HepG2 (cell line): Measurements from ENCODE around the gene LIME1. TPM values are rescaled to one million over a fixed set of nuclear protein-coding genes. Genes with fewer than 3 reads are reported as not detected.

Experiments
- CEBPG ChIP-seq: IDR thresholded peaks from 2 replicates; pipeline ENCODE4 v1.6.1; 2016
- CHCHD3 ChIP-seq: sonication (generic); formaldehyde crosslinking; IDR thresholded peaks from 2 replicates; pipeline ENCODE4 v1.8.0; 2022; ENCODE audit warnings: mild to moderate bottlenecking, missing genetic modification reagents, moderate library complexity
- FOXC1 ChIP-seq: sonication (generic); formaldehyde crosslinking; IDR thresholded peaks from 2 replicates; pipeline ENCODE4 v1.8.0; 2022; ENCODE audit warnings: mild to moderate bottlenecking, missing genetic modification reagents, borderline replicate concordance
- HDAC6 ChIP-seq: fragments of 200-600 bp; sonication (generic); IDR thresholded peaks from 2 replicates; pipeline ENCODE4 v1.7.0; 2017; ENCODE audit warnings: mild to moderate bottlenecking, antibody characterized with exemption, low read length, low read depth
- HNRNPUL1 ChIP-seq: fragments of 200-400 bp; formaldehyde crosslinking; IDR thresholded peaks from 2 replicates; pipeline ENCODE4 v1.6.1; 2017; ENCODE audit warnings: low read depth, mild to moderate bottlenecking, low read length, moderate library complexity
- JUNB ChIP-seq: sonication (generic); formaldehyde crosslinking; IDR thresholded peaks from 2 replicates; pipeline ENCODE4 v1.8.0; 2022; ENCODE audit warnings: missing genetic modification reagents, mild to moderate bottlenecking, borderline replicate concordance
- NONO ChIP-seq, 2 experiments: fragments of 450-650 bp in 1 of 2; sonication (generic) in 1 of 2; formaldehyde crosslinking in 1 of 2; IDR thresholded peaks in 1 of 2; conservative IDR thresholded peaks in 1 of 2; 2 replicates each; pipeline versions ENCODE4 v1.6.1 to v1.8.0; 2017 to 2022; ENCODE audit warnings: mild to moderate bottlenecking in 1 of 2, missing genetic modification reagents in 1 of 2, moderate library complexity in 1 of 2
- PITX1 ChIP-seq: sonication (generic); formaldehyde crosslinking; IDR thresholded peaks from 2 replicates; pipeline ENCODE4 v1.5.1; 2020; ENCODE audit warnings: mild to moderate bottlenecking, missing genetic modification reagents
- POGZ ChIP-seq: sonication (generic); formaldehyde crosslinking; IDR thresholded peaks from 2 replicates; pipeline ENCODE4 v1.4.0; 2020; ENCODE audit warnings: mild to moderate bottlenecking, missing genetic modification reagents
- REPIN1 ChIP-seq: sonication (generic); formaldehyde crosslinking; IDR thresholded peaks from 2 replicates; pipeline ENCODE4 v1.8.0; 2022; ENCODE audit warnings: missing genetic modification reagents, low read depth, mild to moderate bottlenecking, borderline replicate concordance
- SIX1 ChIP-seq: sonication (generic); formaldehyde crosslinking; IDR thresholded peaks from 2 replicates; pipeline ENCODE4 v1.4.0; 2020; ENCODE audit warnings: missing genetic modification reagents, borderline replicate concordance
- TBP ChIP-seq: sonication (generic); formaldehyde crosslinking; IDR thresholded peaks from 2 replicates; pipeline ENCODE4 v1.5.0; 2020; ENCODE audit warnings: missing genetic modification reagents
- TMF1 ChIP-seq: sonication (generic); formaldehyde crosslinking; IDR thresholded peaks from 2 replicates; pipeline ENCODE4 v1.8.1; 2022; ENCODE audit warnings: low read depth, missing genetic modification reagents
- ZBTB7B ChIP-seq: sonication (generic); formaldehyde crosslinking; IDR thresholded peaks from 2 replicates; pipeline ENCODE4 v1.4.0; 2020; ENCODE audit warnings: missing genetic modification reagents
- ZNF10 ChIP-seq: sonication (generic); formaldehyde crosslinking; IDR thresholded peaks from 2 replicates; pipeline ENCODE4 v1.4.0; 2020; ENCODE audit warnings: mild to moderate bottlenecking, low read depth, missing genetic modification reagents, borderline replicate concordance
- ZNF44 ChIP-seq: sonication (generic); formaldehyde crosslinking; IDR thresholded peaks from 2 replicates; pipeline ENCODE4 v1.5.1; 2020; ENCODE audit warnings: mild to moderate bottlenecking, missing genetic modification reagents
- ZNF441 ChIP-seq: sonication (generic); formaldehyde crosslinking; IDR thresholded peaks from 2 replicates; pipeline ENCODE4 v1.7.0; 2021; ENCODE audit warnings: missing genetic modification reagents, borderline replicate concordance
- ZNF598 ChIP-seq: sonication (generic); formaldehyde crosslinking; IDR thresholded peaks from 2 replicates; pipeline ENCODE4 v1.5.1; 2020; ENCODE audit warnings: mild to moderate bottlenecking, missing genetic modification reagents, borderline replicate concordance
- ZNF607 ChIP-seq: sonication (generic); formaldehyde crosslinking; IDR thresholded peaks from 2 replicates; pipeline ENCODE4 v1.5.1; 2020; ENCODE audit warnings: missing genetic modification reagents, mild to moderate bottlenecking, borderline replicate concordance
- ZNF672 ChIP-seq: sonication (generic); formaldehyde crosslinking; IDR thresholded peaks from 2 replicates; pipeline ENCODE4 v1.8.1; 2022; ENCODE audit warnings: missing genetic modification reagents
- ZNF766 ChIP-seq: sonication (generic); formaldehyde crosslinking; IDR thresholded peaks from 2 replicates; pipeline ENCODE4 v1.5.0; 2020; ENCODE audit warnings: missing genetic modification reagents, borderline replicate concordance
- polyA plus RNA-seq, 8 experiments: library from polyadenylated mRNA; depleted of rRNA in 3 of 8; stranded (reverse) in 7 of 8; unstranded in 1 of 8; fragments of >200 nt; fragmentation: Illumina TruSeq in 4 of 8; extraction: Trizol in 4 of 8; gene quantifications; 2 replicates each; pipeline versions ENCODE4 v1.2.1 to v1.2.3, GENCODE V29; 2011 to 2016; ENCODE audit warnings: low read depth in 4 of 8, missing spikeins in 1 of 8, mixed read lengths in 1 of 8; ENCODE audit not compliant: insufficient read depth in 1 of 8
- total RNA-seq, 5 experiments: library from RNA; depleted of rRNA; stranded (reverse); fragments of >200 nt; fragmentation: Illumina TruSeq; extraction: Trizol; gene quantifications; 2 replicates each; pipeline ENCODE4 v1.2.3, GENCODE V29; 2016; ENCODE audit warnings: low read depth in 1 of 5
- TF ChIP-seq, protein P1 (sequence below): sonication (generic); formaldehyde crosslinking; conservative IDR thresholded peaks from 2 replicates; pipeline ENCODE4 v1.4.0; 2020; ENCODE audit warnings: missing genetic modification reagents
- TF ChIP-seq, protein P2 (sequence below): sonication (generic); formaldehyde crosslinking; IDR thresholded peaks from 2 replicates; pipeline ENCODE4 v1.4.0; 2020; ENCODE audit warnings: missing genetic modification reagents
- TF ChIP-seq, protein P3 (sequence below): sonication (generic); formaldehyde crosslinking; IDR thresholded peaks from 2 replicates; pipeline ENCODE4 v1.4.0; 2020; ENCODE audit warnings: mild to moderate bottlenecking, missing genetic modification reagents
- TF ChIP-seq, protein P4 (sequence below): sonication (generic); formaldehyde crosslinking; IDR thresholded peaks from 2 replicates; pipeline ENCODE4 v1.4.0; 2020; ENCODE audit warnings: missing genetic modification reagents, mild to moderate bottlenecking, borderline replicate concordance

Gene LIME1
- total and polyA plus RNA-seq, 2 of the 13 experiments (the other 11 are each of a cell fraction or from before 2014, with no cell fraction given) = 13.0 to 61.5 TPM

DNA sequence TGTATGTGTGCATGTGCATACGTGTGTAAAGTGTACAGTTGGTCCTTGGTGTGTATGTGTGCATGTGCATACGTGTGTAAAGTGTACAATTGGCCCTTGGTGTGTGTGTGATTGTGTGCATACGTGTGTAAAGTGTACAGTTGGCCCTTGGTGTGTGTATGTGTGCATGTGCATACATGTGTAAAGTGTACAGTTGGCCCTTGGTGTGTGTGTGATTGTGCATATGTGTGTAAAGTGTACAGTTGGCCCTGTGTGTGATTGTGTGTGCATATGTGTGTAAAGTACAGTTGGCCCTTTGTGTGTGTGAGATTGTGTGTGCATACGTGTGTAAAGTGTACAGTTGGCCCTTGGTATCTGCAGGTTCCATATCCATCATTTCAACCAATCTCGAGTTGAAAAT, 5.1 kb upstream of the LIME1 start (continued):
- TF ChIP-seq, protein P1, sequence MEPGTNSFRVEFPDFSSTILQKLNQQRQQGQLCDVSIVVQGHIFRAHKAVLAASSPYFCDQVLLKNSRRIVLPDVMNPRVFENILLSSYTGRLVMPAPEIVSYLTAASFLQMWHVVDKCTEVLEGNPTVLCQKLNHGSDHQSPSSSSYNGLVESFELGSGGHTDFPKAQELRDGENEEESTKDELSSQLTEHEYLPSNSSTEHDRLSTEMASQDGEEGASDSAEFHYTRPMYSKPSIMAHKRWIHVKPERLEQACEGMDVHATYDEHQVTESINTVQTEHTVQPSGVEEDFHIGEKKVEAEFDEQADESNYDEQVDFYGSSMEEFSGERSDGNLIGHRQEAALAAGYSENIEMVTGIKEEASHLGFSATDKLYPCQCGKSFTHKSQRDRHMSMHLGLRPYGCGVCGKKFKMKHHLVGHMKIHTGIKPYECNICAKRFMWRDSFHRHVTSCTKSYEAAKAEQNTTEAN = no peak
- no peak for TF ChIP-seq FOXC1 (CRISPR knock-in tag)
- peak; percentile 16; the same call in 1 of the 2 replicates for TF ChIP-seq JUNB (CRISPR knock-in tag)
- TF ChIP-seq, protein P2, sequence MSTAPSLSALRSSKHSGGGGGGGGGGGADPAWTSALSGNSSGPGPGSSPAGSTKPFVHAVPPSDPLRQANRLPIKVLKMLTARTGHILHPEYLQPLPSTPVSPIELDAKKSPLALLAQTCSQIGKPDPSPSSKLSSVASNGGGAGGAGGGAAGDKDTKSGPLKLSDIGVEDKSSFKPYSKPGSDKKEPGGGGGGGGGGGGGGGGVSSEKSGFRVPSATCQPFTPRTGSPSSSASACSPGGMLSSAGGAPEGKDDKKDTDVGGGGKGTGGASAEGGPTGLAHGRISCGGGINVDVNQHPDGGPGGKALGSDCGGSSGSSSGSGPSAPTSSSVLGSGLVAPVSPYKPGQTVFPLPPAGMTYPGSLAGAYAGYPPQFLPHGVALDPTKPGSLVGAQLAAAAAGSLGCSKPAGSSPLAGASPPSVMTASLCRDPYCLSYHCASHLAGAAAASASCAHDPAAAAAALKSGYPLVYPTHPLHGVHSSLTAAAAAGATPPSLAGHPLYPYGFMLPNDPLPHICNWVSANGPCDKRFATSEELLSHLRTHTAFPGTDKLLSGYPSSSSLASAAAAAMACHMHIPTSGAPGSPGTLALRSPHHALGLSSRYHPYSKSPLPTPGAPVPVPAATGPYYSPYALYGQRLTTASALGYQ = no peak
- TF ChIP-seq ZNF10 (CRISPR knock-in tag) = no peak
- no peak for TF ChIP-seq ZNF598 (CRISPR knock-in tag)
- TF ChIP-seq ZNF607 = no peak
- peak; percentile 88; the same call in 1 of the 2 replicates for TF ChIP-seq ZNF672 (CRISPR knock-in tag)
- TF ChIP-seq, protein P3, sequence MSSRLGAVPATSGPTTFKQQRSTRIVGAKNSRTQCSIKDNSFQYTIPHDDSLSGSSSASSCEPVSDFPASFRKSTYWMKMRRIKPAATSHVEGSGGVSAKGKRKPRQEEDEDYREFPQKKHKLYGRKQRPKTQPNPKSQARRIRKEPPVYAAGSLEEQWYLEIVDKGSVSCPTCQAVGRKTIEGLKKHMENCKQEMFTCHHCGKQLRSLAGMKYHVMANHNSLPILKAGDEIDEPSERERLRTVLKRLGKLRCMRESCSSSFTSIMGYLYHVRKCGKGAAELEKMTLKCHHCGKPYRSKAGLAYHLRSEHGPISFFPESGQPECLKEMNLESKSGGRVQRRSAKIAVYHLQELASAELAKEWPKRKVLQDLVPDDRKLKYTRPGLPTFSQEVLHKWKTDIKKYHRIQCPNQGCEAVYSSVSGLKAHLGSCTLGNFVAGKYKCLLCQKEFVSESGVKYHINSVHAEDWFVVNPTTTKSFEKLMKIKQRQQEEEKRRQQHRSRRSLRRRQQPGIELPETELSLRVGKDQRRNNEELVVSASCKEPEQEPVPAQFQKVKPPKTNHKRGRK = no peak
- no peak for TF ChIP-seq CEBPG (CRISPR knock-in tag)
- TF ChIP-seq, protein P4, sequence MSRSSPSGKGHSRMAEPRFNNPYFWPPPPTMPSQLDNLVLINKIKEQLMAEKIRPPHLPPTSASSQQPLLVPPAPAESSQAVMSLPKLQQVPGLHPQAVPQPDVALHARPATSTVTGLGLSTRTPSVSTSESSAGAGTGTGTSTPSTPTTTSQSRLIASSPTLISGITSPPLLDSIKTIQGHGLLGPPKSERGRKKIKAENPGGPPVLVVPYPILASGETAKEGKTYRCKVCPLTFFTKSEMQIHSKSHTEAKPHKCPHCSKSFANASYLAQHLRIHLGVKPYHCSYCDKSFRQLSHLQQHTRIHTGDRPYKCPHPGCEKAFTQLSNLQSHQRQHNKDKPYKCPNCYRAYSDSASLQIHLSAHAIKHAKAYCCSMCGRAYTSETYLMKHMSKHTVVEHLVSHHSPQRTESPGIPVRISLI = no peak
- TF ChIP-seq SIX1 (CRISPR knock-in tag) = no peak
- TF ChIP-seq ZBTB7B = no peak
- TF ChIP-seq ZNF766 (CRISPR knock-in tag) = no peak
- no peak for TF ChIP-seq HDAC6
- TF ChIP-seq TBP (CRISPR knock-in tag) = no peak
- TF ChIP-seq ZNF441 = no peak
- TF ChIP-seq CHCHD3 (CRISPR knock-in tag) = no peak
- TF ChIP-seq PITX1 (CRISPR knock-in tag) = no peak
- no peak for TF ChIP-seq ZNF44
- TF ChIP-seq TMF1 = no peak
- TF ChIP-seq POGZ = no peak
- 0 out of 2 replicates have a peak, but pooled peaks have one; percentile 5 for TF ChIP-seq REPIN1 (CRISPR knock-in tag)
- 0 out of 2 replicates have a peak, but pooled peaks have one; percentile 41 for TF ChIP-seq NONO (IDR thresholded peaks at IDR 0.05)
- no peak for TF ChIP-seq NONO (CRISPR knock-in tag; conservative IDR thresholded peaks at IDR 0.05)
- TF ChIP-seq HNRNPUL1 = no peak
